HepG2 (cell line): ENCODE results near the gene NEDD8. TPM values are rescaled to one million over a fixed set of nuclear protein-coding genes. Genes with fewer than 3 reads are reported as not detected.

Experiments used
- AKAP8 ChIP-seq: sonication (generic); formaldehyde crosslinking; IDR thresholded peaks from 2 replicates; pipeline ENCODE4 v1.5.1; 2020; ENCODE audit warnings: mild to moderate bottlenecking, missing genetic modification reagents
- CCDC6 ChIP-seq: sonication (generic); formaldehyde crosslinking; IDR thresholded peaks from 2 replicates; pipeline ENCODE4 v1.8.1; 2022; ENCODE audit warnings: mild to moderate bottlenecking, missing genetic modification reagents, moderate library complexity
- CREB1 ChIP-seq, 2 experiments: fragments of 450-650 bp in 1 of 2; IDR thresholded peaks; 2 replicates each; pipeline ENCODE4 v1.6.1; 2016 to 2017; ENCODE audit warnings: control low read depth in 1 of 2, mild to moderate bottlenecking in 1 of 2, missing compliant biosample characterization in 1 of 2, missing genetic modification characterization in 1 of 2
- HMGXB4 ChIP-seq, 2 experiments: sonication (generic) in 1 of 2; formaldehyde crosslinking in 1 of 2; IDR thresholded peaks; 2 replicates each; pipeline versions ENCODE4 v1.4.0 to v1.6.1; 2018 to 2020; ENCODE audit warnings: missing genetic modification reagents in 2 of 2, borderline replicate concordance in 1 of 2, low read depth in 1 of 2, mild to moderate bottlenecking in 1 of 2, missing biosample characterization in 1 of 2
- HNRNPH1 ChIP-seq: fragments of 200-400 bp; formaldehyde crosslinking; optimal IDR thresholded peaks from 2 replicates; pipeline ENCODE3; 2017; ENCODE audit warnings: mild to moderate bottlenecking, low read depth, low read length
- HNRNPL ChIP-seq: fragments of 200-400 bp; formaldehyde crosslinking; IDR thresholded peaks from 2 replicates; pipeline ENCODE4 v1.6.1; 2017; ENCODE audit warnings: mild to moderate bottlenecking, low read depth, low read length
- IRF2 ChIP-seq: IDR thresholded peaks from 2 replicates; pipeline ENCODE4 v1.6.1; 2018; ENCODE audit warnings: missing genetic modification reagents, missing compliant biosample characterization
- MLXIP ChIP-seq: sonication (generic); formaldehyde crosslinking; IDR thresholded peaks from 2 replicates; pipeline ENCODE4 v1.9.0; 2021; ENCODE audit warnings: missing genetic modification reagents, borderline replicate concordance
- PHF5A ChIP-seq: IDR thresholded peaks from one replicate; pipeline ENCODE4 v1.6.1; 2018; ENCODE audit warnings: low read depth, missing genetic modification reagents; ENCODE audit not compliant: unreplicated experiment
- RFX3 ChIP-seq: IDR thresholded peaks from 2 replicates; pipeline ENCODE4 v1.6.1; 2016; ENCODE audit warnings: missing biosample characterization, missing genetic modification reagents
- SNAI1 ChIP-seq: sonication (generic); formaldehyde crosslinking; IDR thresholded peaks from 2 replicates; pipeline ENCODE4 v1.5.0; 2020; ENCODE audit warnings: mild to moderate bottlenecking, missing genetic modification reagents, borderline replicate concordance
- THAP8 ChIP-seq: sonication (generic); formaldehyde crosslinking; IDR thresholded peaks from 2 replicates; pipeline ENCODE4 v1.5.1; 2020; ENCODE audit warnings: missing genetic modification reagents, mild to moderate bottlenecking, borderline replicate concordance
- XRCC5 ChIP-seq: fragments of 200-400 bp; formaldehyde crosslinking; optimal IDR thresholded peaks from 2 replicates; pipeline ENCODE3; 2017; ENCODE audit warnings: mild to moderate bottlenecking, low read length
- ZNF460 ChIP-seq: sonication (generic); formaldehyde crosslinking; IDR thresholded peaks from 2 replicates; pipeline ENCODE4 v1.5.1; 2020; ENCODE audit warnings: missing genetic modification reagents, mild to moderate bottlenecking, borderline replicate concordance
- ZNF550 ChIP-seq: sonication (generic); formaldehyde crosslinking; IDR thresholded peaks from 2 replicates; pipeline ENCODE4 v1.4.0; 2020; ENCODE audit warnings: mild to moderate bottlenecking, missing genetic modification reagents, borderline replicate concordance
- ZNF552 ChIP-seq: sonication (generic); formaldehyde crosslinking; IDR thresholded peaks from 2 replicates; pipeline ENCODE4 v1.9.0; 2022; ENCODE audit warnings: missing genetic modification reagents, mild to moderate bottlenecking, borderline replicate concordance
- ZNF605 ChIP-seq: sonication (generic); formaldehyde crosslinking; IDR thresholded peaks from 2 replicates; pipeline ENCODE4 v1.8.0; 2022; ENCODE audit warnings: mild to moderate bottlenecking, missing genetic modification reagents
- ZNF670 ChIP-seq: sonication (generic); formaldehyde crosslinking; IDR thresholded peaks from 2 replicates; pipeline ENCODE4 v1.8.0; 2022; ENCODE audit warnings: mild to moderate bottlenecking, missing genetic modification reagents, borderline replicate concordance
- ZNF766 ChIP-seq: sonication (generic); formaldehyde crosslinking; IDR thresholded peaks from 2 replicates; pipeline ENCODE4 v1.5.0; 2020; ENCODE audit warnings: missing genetic modification reagents, borderline replicate concordance
- polyA plus RNA-seq, 8 experiments: library from polyadenylated mRNA; depleted of rRNA in 3 of 8; stranded (reverse) in 7 of 8; unstranded in 1 of 8; fragments of >200 nt; fragmentation: Illumina TruSeq in 4 of 8; extraction: Trizol in 4 of 8; gene quantifications; 2 replicates each; pipeline versions ENCODE4 v1.2.1 to v1.2.3, GENCODE V29; 2011 to 2016; ENCODE audit warnings: low read depth in 4 of 8, missing spikeins in 1 of 8, mixed read lengths in 1 of 8; ENCODE audit not compliant: insufficient read depth in 1 of 8
- total RNA-seq, 5 experiments: library from RNA; depleted of rRNA; stranded (reverse); fragments of >200 nt; fragmentation: Illumina TruSeq; extraction: Trizol; gene quantifications; 2 replicates each; pipeline ENCODE4 v1.2.3, GENCODE V29; 2016; ENCODE audit warnings: low read depth in 1 of 5
- TF ChIP-seq, protein P1 (sequence below): sonication (generic); formaldehyde crosslinking; IDR thresholded peaks from 2 replicates; pipeline ENCODE4 v1.5.1; 2020; ENCODE audit warnings: missing genetic modification reagents, mild to moderate bottlenecking, borderline replicate concordance

Gene NEDD8
- total and polyA plus RNA-seq, 2 of the 13 experiments (the other 11 are each of a cell fraction or from before 2014, with no cell fraction given), result 535 to 713 TPM

DNA sequence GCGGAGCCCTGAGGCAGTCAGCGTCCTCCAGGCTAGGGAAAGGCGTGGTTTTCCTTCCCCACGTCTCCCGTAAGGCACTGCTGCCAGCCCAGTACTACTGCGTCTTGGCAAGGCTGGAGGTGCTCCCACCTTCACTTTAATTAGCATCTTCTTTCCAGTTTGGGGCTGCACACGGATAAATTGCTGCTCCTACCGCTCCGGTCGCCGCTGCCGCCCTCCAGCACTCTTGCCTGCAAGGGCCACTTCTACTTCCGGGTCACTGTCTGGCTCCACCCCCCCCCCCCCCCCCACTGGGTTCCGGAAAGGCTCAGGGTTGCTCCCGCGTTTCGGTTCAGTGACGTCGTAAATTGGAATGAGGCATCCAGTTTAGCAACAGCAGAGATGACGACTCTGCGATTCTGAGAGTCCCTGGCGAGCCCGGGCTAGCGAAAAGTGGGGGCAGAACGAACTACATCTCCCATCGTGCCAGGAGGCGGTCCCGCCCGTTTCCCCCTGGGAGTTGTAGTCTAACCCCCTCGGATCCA is at the start of gene NEDD8 (continued):
- peak; percentile 31 to 67; a peak in 2 of 4 replicates for TF ChIP-seq HMGXB4 (CRISPR knock-in tag; IDR thresholded peaks at IDR 0.05; ENCODE audit: borderline replicate concordance in 1 of 2, low read depth in 1 of 2)
- no peak for TF ChIP-seq HNRNPH1
- TF ChIP-seq ZNF552, result no peak; the same call in 1 of the 2 replicates
- TF ChIP-seq CCDC6 (CRISPR knock-in tag), result no peak
- TF ChIP-seq ZNF605 (CRISPR knock-in tag), result peak; percentile 100
- TF ChIP-seq THAP8, result peak; percentile 31; the same call in 1 of the 2 replicates
- TF ChIP-seq ZNF670 (CRISPR knock-in tag), result no peak
- TF ChIP-seq SNAI1 (CRISPR knock-in tag), result peak; percentile 99
- TF ChIP-seq XRCC5, result no peak
- TF ChIP-seq, protein P1, sequence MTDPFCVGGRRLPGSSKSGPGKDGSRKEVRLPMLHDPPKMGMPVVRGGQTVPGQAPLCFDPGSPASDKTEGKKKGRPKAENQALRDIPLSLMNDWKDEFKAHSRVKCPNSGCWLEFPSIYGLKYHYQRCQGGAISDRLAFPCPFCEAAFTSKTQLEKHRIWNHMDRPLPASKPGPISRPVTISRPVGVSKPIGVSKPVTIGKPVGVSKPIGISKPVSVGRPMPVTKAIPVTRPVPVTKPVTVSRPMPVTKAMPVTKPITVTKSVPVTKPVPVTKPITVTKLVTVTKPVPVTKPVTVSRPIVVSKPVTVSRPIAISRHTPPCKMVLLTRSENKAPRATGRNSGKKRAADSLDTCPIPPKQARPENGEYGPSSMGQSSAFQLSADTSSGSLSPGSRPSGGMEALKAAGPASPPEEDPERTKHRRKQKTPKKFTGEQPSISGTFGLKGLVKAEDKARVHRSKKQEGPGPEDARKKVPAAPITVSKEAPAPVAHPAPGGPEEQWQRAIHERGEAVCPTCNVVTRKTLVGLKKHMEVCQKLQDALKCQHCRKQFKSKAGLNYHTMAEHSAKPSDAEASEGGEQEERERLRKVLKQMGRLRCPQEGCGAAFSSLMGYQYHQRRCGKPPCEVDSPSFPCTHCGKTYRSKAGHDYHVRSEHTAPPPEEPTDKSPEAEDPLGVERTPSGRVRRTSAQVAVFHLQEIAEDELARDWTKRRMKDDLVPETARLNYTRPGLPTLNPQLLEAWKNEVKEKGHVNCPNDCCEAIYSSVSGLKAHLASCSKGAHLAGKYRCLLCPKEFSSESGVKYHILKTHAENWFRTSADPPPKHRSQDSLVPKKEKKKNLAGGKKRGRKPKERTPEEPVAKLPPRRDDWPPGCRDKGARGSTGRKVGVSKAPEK (CRISPR knock-in tag), result no peak; the same call in 1 of the 2 replicates
- TF ChIP-seq RFX3 (CRISPR knock-in tag), result no peak; the same call in 1 of the 2 replicates
- TF ChIP-seq PHF5A (CRISPR knock-in tag), result no peak
- TF ChIP-seq AKAP8, result no peak
- peak; percentile 87 for TF ChIP-seq IRF2 (CRISPR knock-in tag)
- TF ChIP-seq ZNF550 (CRISPR knock-in tag), result no peak; the same call in 1 of the 2 replicates
- TF ChIP-seq ZNF766 (CRISPR knock-in tag), result peak; percentile 4; the same call in 1 of the 2 replicates
- no peak for TF ChIP-seq ZNF460
- TF ChIP-seq HNRNPL, result 0 out of 2 replicates have a peak, but pooled peaks have one; percentile 61
- TF ChIP-seq CREB1 (IDR thresholded peaks at IDR 0.05), result peak; percentile 92
- no peak for TF ChIP-seq CREB1 (CRISPR knock-in tag; IDR thresholded peaks at IDR 0.05)
- TF ChIP-seq MLXIP (CRISPR knock-in tag), result no peak
